HL-60/S4 treated with phorbol 12-myristate 13-acetate at 8.2 ng/mL for 4 days and 3 days (cell line): ENCODE results near the gene FAM131B.

ENCODE experiments used
- in situ Hi-C: fragments of 300-500 bp; cut with MboI; formaldehyde crosslinking; loops from 2 replicates; pipeline ENCODE4 v1.15.0; 2022; ENCODE audit warnings: low sequenced_read_pairs

FAM131B gene

DNA sequence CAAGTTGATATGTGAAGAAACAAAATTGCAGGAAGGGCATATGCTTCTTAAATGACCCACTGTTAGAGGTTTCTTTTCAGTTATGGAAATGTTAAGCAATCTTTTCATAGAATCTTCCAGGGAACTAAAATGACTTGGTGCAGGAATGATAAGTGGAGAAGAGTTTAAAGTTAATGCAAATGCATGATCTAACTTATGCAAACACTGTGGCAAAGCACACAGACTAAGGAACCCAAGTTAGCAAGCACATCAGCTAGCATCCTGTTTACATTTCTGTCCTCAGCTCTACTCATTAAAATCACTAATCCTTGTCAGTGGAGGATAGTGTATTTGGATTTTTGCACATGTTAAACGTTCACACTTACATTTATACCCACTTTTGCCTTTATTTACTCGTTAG, 37.3 kb downstream of the FAM131B start:
- in situ Hi-C loops = no loop called here

DNA sequence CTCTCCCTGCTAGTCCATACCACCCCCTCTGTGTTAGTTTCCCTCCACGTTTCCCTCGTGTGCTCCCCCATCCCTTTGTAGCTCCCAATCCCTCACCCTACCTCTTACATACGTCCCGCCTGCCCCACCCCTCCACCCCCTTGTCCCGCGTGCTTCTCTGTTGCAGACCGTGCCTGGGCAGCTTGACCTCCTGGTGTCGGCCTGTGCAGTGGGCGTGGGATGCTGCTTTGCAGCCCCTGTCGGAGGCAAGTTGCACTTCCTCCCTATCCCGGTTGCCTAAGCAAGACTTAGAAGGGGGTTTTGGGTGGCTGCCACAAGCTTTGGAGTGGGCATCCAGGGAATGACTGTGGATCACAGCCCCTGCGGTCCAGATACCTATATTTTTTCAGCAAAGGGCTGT, 38.9 kb downstream of the FAM131B start:
- in situ Hi-C loops = no loop called here

DNA sequence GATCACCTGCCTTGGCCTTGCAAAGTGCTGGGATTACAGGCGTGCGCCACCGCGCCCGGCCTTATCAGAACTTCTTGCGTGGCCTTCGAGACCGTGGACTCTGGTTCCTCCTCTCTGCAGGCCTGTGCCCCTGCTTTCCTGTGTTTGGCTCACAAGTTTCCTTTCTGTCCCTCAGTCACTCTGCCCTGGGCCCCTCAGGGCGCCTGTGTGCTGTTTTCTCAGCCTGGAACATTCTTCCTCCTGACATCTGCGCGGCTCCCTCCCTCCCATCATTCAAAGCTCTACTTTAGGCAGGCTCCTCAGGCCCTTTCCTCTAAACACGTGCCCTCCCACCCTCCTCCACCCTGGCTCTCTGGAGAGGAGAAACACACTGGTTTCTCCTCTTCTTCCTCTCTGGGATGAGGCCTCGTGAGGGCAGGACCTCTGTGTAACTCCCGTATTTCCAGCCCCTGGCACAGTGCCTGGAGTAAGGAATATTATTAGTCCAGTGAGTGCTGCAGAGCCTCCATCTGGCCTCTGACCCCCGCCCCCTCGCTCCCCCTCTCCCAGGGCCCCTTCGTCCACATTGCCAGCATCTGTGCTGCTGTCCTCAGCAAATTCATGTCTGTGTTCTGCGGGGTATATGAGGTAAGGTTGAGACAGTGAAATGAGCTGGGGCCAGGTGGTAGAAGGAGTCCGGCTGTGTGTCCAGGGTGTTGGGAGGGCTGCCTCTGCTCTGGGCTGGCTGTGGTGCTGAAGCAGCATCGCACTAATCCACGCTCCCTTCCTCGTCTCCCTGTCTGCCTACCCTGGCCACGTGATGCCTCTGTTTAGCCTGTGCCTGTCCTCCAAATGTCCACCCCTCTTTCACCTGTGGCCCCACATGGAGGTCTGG, 39.5 kb downstream of the FAM131B start:
- in situ Hi-C loops = no loop called here

DNA sequence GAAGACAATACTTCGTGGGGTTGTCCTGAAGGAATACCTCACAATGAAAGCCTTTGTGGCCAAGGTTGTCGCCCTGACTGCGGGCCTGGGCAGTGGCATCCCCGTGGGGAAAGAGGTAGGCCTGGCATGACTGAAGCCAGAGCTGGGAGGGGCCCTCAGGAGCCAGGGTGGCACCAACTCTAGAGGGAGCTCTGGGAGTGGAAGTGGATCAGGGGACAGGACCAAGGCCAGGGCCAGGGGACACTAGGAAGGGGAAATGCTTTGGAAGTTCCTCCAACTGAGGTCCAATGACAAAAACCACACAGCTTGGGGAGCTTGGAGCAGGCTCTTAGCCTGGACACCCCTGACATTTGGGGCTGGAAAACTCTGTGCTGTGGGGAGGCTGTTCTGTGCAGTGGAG, 40.8 kb downstream of the FAM131B start:
- in situ Hi-C loops = no loop called here

DNA sequence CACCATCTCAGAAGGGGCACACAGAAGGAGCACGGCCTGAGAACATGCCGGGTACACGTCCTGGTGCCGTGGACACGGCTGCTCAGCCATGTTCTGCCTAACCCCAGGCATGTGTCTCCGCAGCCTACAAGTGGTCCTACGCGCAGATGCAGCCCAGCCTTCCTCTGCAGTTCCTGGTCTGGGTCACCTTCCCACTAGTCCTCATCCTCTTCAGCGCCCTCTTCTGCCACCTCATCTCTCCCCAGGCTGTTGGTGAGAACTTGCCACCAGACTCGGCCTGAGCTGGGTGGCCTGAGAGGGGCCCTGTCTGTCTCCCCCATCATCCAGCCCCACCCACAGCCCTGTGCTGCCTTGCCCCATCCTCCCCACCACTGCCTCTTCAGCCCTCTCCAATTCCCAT, 41.3 kb downstream of the FAM131B start:
- in situ Hi-C loops = no loop called here

DNA sequence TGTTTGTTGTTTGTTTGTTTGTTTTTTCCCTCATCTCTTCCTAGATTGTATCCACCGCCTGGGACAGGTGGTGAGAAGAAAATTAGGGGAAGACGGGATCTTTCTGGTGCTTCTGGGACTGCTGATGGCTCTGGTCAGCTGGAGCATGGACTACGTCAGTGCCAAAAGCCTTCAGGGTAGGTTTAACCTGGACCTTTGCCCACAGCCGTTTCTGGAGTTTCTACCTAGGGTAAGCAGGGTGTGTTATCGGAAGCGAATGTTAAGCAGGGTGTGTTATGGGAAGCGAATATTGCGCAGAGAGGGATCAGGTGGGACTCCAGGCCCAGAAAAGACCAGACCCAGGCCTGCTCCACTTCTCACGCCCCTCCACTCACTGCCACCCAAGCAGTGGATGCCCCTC, 41.9 kb downstream of the FAM131B start:
- in situ Hi-C loops = no loop called here

DNA sequence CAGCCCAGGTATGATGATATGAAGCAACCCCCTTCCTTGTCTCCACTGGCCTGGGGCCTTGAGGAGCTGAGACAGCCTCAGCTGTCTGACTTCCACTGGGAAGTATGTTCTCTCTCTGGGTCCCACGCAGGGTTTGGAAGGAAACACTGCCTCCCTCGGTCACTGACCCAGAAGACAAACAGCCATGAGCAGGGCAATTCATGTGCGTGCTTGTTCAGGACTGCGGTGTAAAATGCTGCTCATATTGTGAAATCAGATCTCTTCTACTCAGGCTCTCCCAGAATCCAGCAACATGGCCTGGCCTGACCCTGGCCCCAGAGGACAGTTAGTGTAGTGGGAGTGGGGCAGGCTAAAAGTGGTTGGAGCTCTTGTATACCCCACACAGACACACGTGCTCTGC, 43.9 kb downstream of the FAM131B start:
- in situ Hi-C loops = no loop called here

DNA sequence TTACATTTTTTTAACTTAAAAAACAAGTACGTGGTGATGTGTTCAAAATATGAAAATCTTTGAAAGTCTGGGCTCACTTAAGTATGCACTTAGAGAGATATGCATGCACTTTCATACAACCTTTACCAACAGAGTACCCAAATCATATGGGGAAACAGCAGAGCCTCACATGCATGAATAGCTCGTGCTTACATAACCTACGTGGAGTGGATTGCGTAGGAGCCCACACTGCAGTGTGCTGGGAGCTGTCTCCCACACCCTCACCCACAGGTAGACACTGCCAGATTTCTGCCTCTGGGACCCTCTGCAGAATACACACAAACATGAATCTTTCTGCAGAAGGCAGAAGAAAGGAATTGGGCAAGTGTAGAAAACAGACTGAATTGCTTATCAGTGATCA, 46.0 kb downstream of the FAM131B start:
- in situ Hi-C loops = no loop called here

DNA sequence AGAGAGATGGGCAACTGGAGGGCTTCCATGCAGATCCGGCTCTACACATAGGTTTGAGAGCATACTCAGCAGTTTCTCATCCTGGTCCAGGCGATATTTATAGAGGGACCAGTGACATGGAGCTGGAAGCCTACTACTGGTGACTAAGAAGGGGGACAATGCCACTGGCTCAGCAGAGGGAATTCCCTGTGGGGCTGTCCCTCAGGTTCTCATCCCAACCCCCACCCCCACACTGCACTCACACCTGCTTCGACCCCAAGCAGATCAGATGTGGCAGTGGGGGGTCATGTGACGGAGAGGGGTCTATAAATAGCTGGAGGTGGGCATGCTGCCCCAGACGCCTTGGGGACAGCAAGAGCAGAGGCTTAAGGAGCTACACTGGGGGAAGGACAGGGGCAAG, 46.7 kb downstream of the FAM131B start, which contains the start of gene CLCN1:
CLCN1 (plus strand) TSS at position 336 of the 400 bp plus-strand sequence. CDS start 102 bp downstream, outside the sequence.
- in situ Hi-C loops = no loop called here

DNA sequence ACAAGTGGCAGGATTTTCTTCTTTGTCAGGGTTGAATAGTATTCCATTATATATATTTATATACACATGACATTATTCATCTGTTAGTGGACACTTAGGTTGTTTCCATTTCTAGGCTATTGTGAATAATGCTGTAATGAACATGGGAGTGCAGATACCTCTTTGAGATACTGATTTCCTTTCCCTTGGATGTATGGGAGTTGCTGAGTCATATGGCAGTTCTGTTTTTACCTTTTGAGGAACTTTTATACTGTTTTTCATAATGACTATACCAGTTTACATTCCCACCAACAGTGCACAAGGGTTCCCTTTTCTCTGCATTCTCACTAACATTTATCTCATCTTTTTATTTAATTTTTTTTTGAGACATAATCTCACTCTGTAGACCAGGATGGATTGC, 48.4 kb downstream of the FAM131B start:
- in situ Hi-C loops = no loop called here

DNA sequence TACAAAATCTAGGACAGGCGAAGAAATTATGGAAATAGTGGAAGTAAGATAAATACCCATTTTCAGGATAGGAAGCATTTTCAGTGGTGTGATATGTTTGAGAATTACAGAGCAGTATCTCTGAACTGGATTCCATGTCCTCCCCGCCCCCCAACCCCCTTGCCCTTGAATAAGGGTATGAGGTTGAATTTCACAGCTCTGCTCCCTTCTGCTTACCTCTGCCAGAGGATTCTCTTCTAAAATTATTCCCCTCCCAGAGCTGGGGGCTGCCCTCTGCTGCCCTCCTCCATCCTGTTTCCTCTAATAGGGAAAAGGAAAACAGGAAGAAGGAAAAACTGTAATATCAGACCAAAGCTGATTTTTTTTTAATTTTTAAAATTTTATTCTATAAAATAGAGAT, 53.9 kb downstream of the FAM131B start:
- in situ Hi-C loops = no loop called here

DNA sequence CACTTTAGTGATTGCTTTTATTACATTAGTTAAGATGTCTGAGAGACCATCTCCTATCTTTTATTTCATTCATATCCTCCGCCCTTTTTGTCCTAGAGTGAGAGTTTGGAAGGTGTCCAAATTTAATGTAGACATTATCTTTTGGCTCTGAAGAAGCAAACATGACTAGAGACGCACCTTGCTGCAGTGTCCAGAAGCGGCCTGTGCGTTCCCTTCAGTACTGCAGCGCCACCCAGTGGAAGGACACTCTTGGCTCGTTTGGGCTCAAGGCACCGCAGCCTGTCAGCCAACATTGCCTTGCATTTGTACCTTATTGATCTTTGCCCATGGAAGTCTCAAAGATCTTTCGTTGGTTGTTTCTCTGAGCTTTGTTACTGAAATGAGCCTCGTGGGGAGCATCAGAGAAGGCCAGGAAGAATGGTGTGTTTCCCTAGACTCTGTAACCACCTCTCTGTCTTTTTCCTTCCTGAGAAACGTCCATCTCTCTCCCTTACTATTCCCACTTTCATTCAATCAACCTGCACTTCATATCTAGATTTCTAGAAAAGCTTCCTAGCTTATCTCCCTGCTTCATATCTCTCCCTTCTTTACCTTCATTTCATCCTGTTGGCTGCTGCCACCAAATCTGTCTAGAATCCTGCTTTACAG, 57.0 kb downstream of the FAM131B start:
- in situ Hi-C loops = no loop called here

DNA sequence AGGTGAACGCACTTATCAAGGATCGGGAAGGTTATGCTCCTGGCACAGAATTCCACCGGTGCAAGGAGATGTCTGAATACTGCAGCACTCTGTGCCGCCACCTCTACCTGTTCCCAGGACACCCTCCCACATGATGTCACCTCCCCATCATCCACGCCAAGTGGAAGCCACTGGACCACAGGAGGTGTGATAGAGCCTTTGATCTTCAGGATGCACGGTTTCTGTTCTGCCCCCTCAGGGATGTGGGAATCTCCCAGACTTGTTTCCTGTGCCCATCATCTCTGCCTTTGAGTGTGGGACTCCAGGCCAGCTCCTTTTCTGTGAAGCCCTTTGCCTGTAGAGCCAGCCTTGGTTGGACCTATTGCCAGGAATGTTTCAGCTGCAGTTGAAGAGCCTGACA, 57.6 kb downstream of the FAM131B start:
- in situ Hi-C loops = no loop called here

DNA sequence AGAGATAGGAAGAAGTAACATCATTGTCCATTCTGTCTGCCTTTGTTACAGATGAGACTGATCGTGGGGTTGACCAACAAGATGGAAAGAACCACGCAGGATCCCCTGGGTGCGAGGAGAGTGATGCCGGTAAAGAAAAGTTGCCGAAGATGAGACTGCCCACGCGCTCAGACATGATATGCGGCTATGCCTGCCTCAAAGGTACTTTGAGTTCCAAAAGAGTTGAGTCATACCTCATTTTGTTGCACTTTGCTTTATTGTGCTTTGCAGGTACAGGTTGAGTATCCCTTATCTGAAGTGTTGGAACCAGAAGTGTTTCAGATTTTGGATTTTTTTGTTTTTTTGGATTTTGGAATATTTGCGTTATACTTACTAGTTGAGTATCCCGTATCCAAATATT, 58.8 kb downstream of the FAM131B start:
- in situ Hi-C loops = no loop called here
